HFFc6 (cell line): Measurements from ENCODE around the gene KRT75. TPM values are rescaled to one million over a fixed set of nuclear protein-coding genes. Genes with fewer than 3 reads are reported as not detected.

ENCODE experiments used
- total RNA-seq, 6 experiments: library from RNA; stranded (reverse); fragmentation: NEBNext Ultra II Directional; extraction: Animal tissue kit (Norgen Biotek cat#: 25700); gene quantifications; 2 replicates in 1 of 6; 3 replicates in 5 of 6; pipeline ENCODE4 v1.2.3, GENCODE V29; 2021

KRT75 gene
- total RNA-seq, 6 experiments from 2014 or later: not detected

Other genes starting within 250 kb of the KRT75 start
- 1 to 10 TPM; 2.3 to 3.7 (median 2.8) TPM for gene KRT80, start 242.4 kb downstream of the KRT75 start, total RNA-seq
- 100 to 1,000 TPM in 2 of 6 experiments, 10 to 100 TPM in 4; 62.7 to 379 (median 67.5) TPM for gene KRT7, start 201.1 kb downstream of the KRT75 start, total RNA-seq
- gene KRT86, start 159.7 kb downstream of the KRT75 start, total RNA-seq: under 1 TPM in 5 of 6 experiments, not detected in 1; 0.15 to 0.26 (median 0.19) TPM
- under 1 TPM; 0.34 to 0.84 (median 0.70) TPM for gene KRT81, start 142.8 kb downstream of the KRT75 start, total RNA-seq
- gene KRT83, start 113.0 kb downstream of the KRT75 start, total RNA-seq: not detected
- not detected for gene KRT85, start 66.9 kb downstream of the KRT75 start, total RNA-seq
- not detected for gene KRT84, start 48.7 kb downstream of the KRT75 start, total RNA-seq
- gene KRT82, start 28.0 kb downstream of the KRT75 start, total RNA-seq: not detected
- not detected for gene KRT6B, start 17.8 kb upstream of the KRT75 start, total RNA-seq
- gene KRT6C, start 39.4 kb upstream of the KRT75 start, total RNA-seq: not detected
- gene KRT6A, start 58.9 kb upstream of the KRT75 start, total RNA-seq: not detected
- not detected for gene KRT5, start 86.0 kb upstream of the KRT75 start, total RNA-seq
- not detected for gene KRT71, start 118.8 kb upstream of the KRT75 start, total RNA-seq
- not detected for gene KRT74, start 139.5 kb upstream of the KRT75 start, total RNA-seq
- not detected for gene KRT72, start 167.1 kb upstream of the KRT75 start, total RNA-seq
- not detected for gene KRT73, start 184.2 kb upstream of the KRT75 start, total RNA-seq
- not detected for gene KRT2, start 217.8 kb upstream of the KRT75 start, total RNA-seq
- not detected for gene KRT1, start 246.0 kb upstream of the KRT75 start, total RNA-seq